ENCODE measurements around the gene CDHR5.

DNA sequence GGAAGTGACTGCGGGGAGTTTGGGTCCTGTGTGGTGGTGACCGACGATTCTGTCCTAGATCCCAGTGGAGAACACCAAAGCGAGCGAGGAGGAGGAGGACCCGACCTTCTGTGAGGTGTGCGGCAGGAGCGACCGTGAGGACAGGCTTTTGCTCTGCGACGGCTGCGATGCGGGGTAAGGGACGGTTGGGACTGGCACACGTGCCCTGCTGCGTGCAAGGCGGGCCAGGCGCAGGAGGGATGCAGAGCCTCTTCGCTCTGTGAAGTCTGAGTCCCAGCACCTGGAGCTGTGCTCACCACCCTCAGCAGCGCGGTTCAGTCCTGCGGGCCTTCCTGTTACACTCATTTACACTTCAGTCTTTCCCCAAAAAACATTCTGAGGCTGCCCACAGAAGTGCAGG, 32.3 kb downstream of the CDHR5 start:
- no peak for TF ChIP-seq EZH2 (IDR thresholded peaks at IDR 0.05; ENCODE audit: low read length, missing control alignments)
- TF ChIP-seq, protein P1, sequence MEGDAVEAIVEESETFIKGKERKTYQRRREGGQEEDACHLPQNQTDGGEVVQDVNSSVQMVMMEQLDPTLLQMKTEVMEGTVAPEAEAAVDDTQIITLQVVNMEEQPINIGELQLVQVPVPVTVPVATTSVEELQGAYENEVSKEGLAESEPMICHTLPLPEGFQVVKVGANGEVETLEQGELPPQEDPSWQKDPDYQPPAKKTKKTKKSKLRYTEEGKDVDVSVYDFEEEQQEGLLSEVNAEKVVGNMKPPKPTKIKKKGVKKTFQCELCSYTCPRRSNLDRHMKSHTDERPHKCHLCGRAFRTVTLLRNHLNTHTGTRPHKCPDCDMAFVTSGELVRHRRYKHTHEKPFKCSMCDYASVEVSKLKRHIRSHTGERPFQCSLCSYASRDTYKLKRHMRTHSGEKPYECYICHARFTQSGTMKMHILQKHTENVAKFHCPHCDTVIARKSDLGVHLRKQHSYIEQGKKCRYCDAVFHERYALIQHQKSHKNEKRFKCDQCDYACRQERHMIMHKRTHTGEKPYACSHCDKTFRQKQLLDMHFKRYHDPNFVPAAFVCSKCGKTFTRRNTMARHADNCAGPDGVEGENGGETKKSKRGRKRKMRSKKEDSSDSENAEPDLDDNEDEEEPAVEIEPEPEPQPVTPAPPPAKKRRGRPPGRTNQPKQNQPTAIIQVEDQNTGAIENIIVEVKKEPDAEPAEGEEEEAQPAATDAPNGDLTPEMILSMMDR (conservative IDR thresholded peaks at IDR 0.05 in 1 of 2, IDR thresholded peaks at IDR 0.05 in 1 of 2; ENCODE audit: low read depth in 1 of 2, low read length in 2 of 2) = no peak

Measured in fibroblast of lung (primary cell).